Measurements from ENCODE around the gene FBN2. TPM values are rescaled to one million over a fixed set of nuclear protein-coding genes. Genes with fewer than 3 reads are reported as not detected.

The FBN2 gene
- total and polyA plus RNA-seq, 12 donors, result 2.9 to 28.9 (median 13.5) TPM

DNA sequence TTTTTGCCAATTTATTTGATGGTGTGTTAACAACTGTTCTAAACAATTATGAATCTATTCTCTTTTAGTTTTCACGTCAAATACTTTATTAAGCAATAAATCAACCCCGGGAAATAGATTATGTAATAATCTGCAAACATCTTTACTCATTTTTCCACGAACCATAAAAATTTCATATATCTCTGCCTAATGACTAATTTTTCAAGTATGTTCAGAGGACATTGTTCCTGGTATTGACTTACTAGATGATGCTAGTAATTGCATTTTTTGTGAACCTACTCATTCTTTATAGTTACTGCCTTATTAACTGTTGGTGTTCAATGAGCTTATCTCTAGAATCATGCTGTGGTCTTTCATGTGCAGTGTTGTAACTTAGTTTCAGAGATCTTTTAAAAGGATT lies 41.0 kb upstream of the FBN2 start:
- no peak overlapping the region for H3K27ac ChIP-seq
- DNase-seq, result no peak
- ATAC-seq, result no peak
- no peaks in the 10 kb centered on the region for H3K36me3 ChIP-seq
- no peaks in the 10 kb centered on the region for H3K27me3 ChIP-seq
- 85 to 91% methylated on average over 3 of the region's 3 CpGs for WGBS, 2 donors
- intact Hi-C loops (cut with DNase I), result no loop called here
- TF ChIP-seq, protein P1, sequence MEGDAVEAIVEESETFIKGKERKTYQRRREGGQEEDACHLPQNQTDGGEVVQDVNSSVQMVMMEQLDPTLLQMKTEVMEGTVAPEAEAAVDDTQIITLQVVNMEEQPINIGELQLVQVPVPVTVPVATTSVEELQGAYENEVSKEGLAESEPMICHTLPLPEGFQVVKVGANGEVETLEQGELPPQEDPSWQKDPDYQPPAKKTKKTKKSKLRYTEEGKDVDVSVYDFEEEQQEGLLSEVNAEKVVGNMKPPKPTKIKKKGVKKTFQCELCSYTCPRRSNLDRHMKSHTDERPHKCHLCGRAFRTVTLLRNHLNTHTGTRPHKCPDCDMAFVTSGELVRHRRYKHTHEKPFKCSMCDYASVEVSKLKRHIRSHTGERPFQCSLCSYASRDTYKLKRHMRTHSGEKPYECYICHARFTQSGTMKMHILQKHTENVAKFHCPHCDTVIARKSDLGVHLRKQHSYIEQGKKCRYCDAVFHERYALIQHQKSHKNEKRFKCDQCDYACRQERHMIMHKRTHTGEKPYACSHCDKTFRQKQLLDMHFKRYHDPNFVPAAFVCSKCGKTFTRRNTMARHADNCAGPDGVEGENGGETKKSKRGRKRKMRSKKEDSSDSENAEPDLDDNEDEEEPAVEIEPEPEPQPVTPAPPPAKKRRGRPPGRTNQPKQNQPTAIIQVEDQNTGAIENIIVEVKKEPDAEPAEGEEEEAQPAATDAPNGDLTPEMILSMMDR (IDR thresholded peaks at IDR 0.05), result no peak
- no peaks in the 10 kb centered on the region for H3K9me3 ChIP-seq
- no peak overlapping the region for H3K4me3 ChIP-seq
- H3K4me1 ChIP-seq, result no peaks in the 10 kb centered on the region

DNA sequence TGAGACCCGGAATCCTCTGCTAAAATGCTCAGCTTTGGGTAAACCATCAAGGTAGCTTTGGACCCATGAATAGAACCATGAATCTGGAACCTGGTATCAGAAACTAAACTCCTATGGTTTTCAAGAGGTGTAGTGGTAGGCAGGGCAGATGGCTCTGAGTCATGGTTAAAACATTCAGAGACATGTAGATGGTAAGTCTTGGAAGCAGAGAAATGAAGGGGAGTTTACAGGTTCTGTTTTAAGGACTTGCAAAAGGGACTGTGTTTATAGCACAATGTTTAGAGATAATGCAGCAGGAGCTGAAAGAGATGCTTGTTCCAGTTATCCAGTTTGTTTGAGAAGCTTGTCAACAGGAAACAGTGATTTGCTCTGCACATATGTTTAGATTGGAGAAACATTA lies 36.0 kb upstream of the FBN2 start:
- DNase-seq, result no peak
- H3K27ac ChIP-seq, result no peak overlapping the region
- no peak for ATAC-seq
- 91 to 95% methylated on average over 1 of the region's 1 CpG for WGBS, 2 donors
- TF ChIP-seq, protein P1 (IDR thresholded peaks at IDR 0.05), result no peak
- intact Hi-C loops (cut with DNase I), result no loop called here
- H3K4me1 ChIP-seq, result no peaks in the 10 kb centered on the region
- H3K4me3 ChIP-seq, result no peak overlapping the region
- H3K9me3 ChIP-seq, result no peaks in the 10 kb centered on the region
- H3K36me3 ChIP-seq, result no peaks in the 10 kb centered on the region
- H3K27me3 ChIP-seq, result no peaks in the 10 kb centered on the region

DNA sequence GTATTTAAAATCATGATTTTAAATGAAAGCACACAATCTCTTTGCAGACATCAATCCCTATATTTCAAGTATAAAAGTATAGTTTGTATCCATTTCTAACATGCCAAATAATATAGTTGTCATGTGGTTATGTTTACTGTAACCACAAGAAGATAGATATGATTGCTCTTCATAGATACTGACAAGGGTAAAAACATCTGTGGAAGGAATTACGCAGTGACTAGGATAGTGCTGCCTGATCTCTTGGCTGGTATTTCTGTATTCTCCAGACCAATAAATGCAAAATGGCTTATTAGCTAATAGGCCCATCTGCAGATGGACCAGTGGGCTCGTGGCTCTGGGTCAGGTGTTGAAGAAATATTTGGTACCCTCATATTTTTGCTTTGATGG lies 34.9 kb upstream of the FBN2 start:
- WGBS, 2 donors, result 87 to 89% methylated on average over 2 of the region's 2 CpGs
- H3K36me3 ChIP-seq, result no peaks in the 10 kb centered on the region
- H3K4me1 ChIP-seq, result no peaks in the 10 kb centered on the region
- DNase-seq (no peak), ATAC-seq (no peak)
- TF ChIP-seq, protein P1 (IDR thresholded peaks at IDR 0.05), result no peak
- no peaks in the 10 kb centered on the region for H3K27me3 ChIP-seq
- intact Hi-C loops (cut with DNase I), result no loop called here
- H3K4me3 ChIP-seq, result no peak overlapping the region
- no peaks in the 10 kb centered on the region for H3K9me3 ChIP-seq
- H3K27ac ChIP-seq, result no peak overlapping the region

DNA sequence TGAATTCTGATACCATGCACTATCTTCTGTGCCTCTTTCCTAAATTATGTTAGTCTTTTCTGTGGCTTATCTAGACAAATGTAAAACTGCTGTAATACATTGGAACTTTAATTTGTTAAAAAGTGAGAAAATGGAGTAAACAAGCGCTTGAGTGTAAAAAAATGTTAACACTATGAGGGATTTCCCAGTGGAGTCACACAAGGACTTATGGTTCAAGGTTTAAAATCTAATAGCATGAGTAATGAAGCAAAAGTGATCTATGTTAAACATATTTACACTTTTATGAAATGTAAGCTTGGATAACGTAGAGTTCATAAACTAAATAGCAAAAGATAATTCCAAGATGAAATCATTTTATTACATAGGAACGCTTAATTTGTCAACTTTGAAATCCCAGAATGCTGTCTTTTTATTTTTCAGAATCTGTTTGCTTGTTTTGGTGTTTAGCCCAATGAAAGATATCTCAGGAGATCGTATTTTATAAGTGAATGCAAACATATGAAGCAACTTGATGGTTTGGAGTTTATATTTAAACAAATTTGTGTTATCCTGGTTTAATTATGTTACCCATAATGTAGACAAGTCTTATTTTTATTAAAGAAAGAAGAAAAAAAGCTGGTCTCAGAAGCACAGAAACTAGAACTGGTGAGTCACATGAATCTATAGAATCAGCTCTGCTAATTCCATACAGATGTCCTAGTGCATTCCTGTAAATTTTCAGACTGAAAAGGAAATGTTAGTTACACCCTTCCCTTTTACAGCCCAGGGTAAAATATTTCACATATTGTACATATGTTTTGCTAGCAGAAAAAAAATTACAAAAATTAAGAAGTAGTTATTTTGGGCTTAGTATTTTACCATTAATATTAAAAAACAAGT lies 34.2 kb upstream of the FBN2 start:
- no peak for ATAC-seq
- intact Hi-C loops (cut with DNase I), result no loop called here
- Histone ChIP-seq H3K4me3 (no peak overlapping the region), H3K27ac (no peak overlapping the region), H3K9me3 (no peaks in the 10 kb centered on the region), H3K36me3 (no peaks in the 10 kb centered on the region), H3K4me1 (no peaks in the 10 kb centered on the region), H3K27me3 (no peaks in the 10 kb centered on the region)
- 72 to 84% methylated on average over 4 of the region's 4 CpGs for WGBS, 2 donors
- TF ChIP-seq, protein P1 (IDR thresholded peaks at IDR 0.05), result no peak
- DNase-seq, result no peak

Data from heart right ventricle (tissue), 16 donors.